Dendritic cell treated with granulocyte-macrophage colony-stimulating factor and Interleukin-4, amounts not matched to agents 40 ng/mL and 50 ng/mL, for 4 days (primary cell): ENCODE data around the gene HS1BP3.
A peak's percentile ranks its signal among the peaks of the same experiment; 100 is the strongest.

Source experiments
- H3K27ac Mint-ChIP-seq: one replicate; pipeline ENCODE4 v1.8.0; 2022; ENCODE audit warnings: mild to moderate bottlenecking, mixed read lengths
- H3K27me3 Mint-ChIP-seq: one replicate; pipeline ENCODE4 v1.8.0; 2022; ENCODE audit warnings: mild to moderate bottlenecking, mixed read lengths
- H3K36me3 Mint-ChIP-seq: one replicate; pipeline ENCODE4 v1.8.0; 2022; ENCODE audit warnings: low read depth, mixed read lengths
- H3K4me1 Mint-ChIP-seq: one replicate; pipeline ENCODE4 v1.8.0; 2022; ENCODE audit warnings: low read depth, mixed read lengths
- H3K4me3 Mint-ChIP-seq: one replicate; pipeline ENCODE4 v1.8.0; 2022; ENCODE audit warnings: mild to moderate bottlenecking, moderate library complexity, mixed read lengths
- H3K9me3 Mint-ChIP-seq: one replicate; pipeline ENCODE4 v1.8.0; 2022; ENCODE audit warnings: mixed read lengths
- intact Hi-C: fragments of 100-400 bp; cut with micrococcal nuclease; formaldehyde crosslinking; loops from one replicate; pipeline ENCODE4 v1.15.0; 2022

Gene HS1BP3, protein sequence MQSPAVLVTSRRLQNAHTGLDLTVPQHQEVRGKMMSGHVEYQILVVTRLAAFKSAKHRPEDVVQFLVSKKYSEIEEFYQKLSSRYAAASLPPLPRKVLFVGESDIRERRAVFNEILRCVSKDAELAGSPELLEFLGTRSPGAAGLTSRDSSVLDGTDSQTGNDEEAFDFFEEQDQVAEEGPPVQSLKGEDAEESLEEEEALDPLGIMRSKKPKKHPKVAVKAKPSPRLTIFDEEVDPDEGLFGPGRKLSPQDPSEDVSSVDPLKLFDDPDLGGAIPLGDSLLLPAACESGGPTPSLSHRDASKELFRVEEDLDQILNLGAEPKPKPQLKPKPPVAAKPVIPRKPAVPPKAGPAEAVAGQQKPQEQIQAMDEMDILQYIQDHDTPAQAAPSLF

DNA sequence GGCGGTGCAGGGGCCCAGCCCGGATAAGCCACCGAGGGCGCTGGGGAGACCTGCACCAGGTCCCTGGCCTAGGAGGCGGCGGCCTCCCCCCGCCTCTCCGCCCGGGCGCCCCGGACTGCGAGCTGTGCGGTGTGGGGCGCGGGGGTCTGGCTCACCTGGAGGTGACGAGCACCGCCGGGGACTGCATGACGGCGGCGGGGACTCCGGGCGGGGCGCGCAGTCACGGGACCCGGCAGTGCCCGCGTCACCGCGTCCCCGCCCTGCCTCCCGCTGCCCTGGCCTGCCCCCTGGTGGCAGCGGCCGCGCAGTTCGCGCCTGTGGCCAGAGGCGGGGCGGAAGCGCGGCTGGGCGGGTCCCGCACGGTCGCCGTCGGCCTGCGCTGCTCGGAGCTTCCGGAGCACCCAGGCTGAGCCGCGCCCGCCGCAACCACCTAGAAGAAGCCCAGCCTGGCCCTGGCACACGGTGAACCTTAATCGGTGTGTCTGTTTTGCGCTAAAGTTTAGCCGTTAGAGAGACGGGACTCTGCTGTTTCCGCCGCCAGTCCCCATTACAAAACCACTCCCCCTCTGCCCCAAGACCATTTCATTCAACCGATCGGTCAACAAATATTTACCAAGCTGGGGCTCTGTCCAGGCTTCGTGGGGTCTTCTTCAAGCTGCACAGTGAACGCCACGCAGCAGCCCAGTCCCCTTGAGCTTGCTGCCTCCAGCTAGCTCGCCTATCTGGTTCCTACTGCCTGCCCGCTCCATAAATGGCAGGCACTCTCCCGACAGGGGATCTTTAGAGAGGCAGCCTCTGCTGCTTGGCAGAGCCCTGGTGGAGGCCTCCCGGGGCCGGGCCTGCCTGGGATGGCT is at the start of gene HS1BP3:
Gene HS1BP3, minus strand, starts transcription at position 222 of the 854 bp plus-strand sequence. Its CDS starts 35 bp downstream, at position 187.
- Mint-ChIP-seq H3K4me1 (peaks cover 36% of the 10 kb centered on the region), H3K27ac (peak within 1 kb of the TSS; percentile 90), H3K4me3 (peak within 1 kb of the TSS; percentile 96), H3K36me3 (peaks cover 38% of the 10 kb centered on the region), H3K9me3 (no peaks in the 10 kb centered on the region), H3K27me3 (peaks cover 5% of the 10 kb centered on the region)
- intact Hi-C loops, result loop anchor here (2.0 kb wide), 2 partner anchors 32 to 204 kb away; partner anchors contain the start of gene RHOB

GRCh38 chr2:20698916-20699613 is 48.2 kb upstream of the HS1BP3 start:
- Mint-ChIP-seq H3K4me1 (peaks cover 15% of the 10 kb centered on the region), H3K9me3 (no peaks in the 10 kb centered on the region), H3K27ac (peak overlapping the region; percentile 56), H3K36me3 (no peaks in the 10 kb centered on the region), H3K4me3 (peak overlapping the region; percentile 39), H3K27me3 (no peaks in the 10 kb centered on the region)
- intact Hi-C loops, result no loop called here

GRCh38 chr2:20697322-20697934 is 46.5 kb upstream of the HS1BP3 start:
- Mint-ChIP-seq H3K4me3 (no peak overlapping the region), H3K36me3 (no peaks in the 10 kb centered on the region), H3K4me1 (peaks cover 15% of the 10 kb centered on the region), H3K9me3 (no peaks in the 10 kb centered on the region), H3K27me3 (no peaks in the 10 kb centered on the region), H3K27ac (no peak overlapping the region)
- intact Hi-C loops, result no loop called here

- H3K27me3 Mint-ChIP-seq, result no peaks in the 10 kb centered on the region
- H3K27ac Mint-ChIP-seq, result no peak overlapping the region
- H3K4me1 Mint-ChIP-seq, result peaks cover 15% of the 10 kb centered on the region
- no peak overlapping the region for H3K4me3 Mint-ChIP-seq
- no peaks in the 10 kb centered on the region for H3K9me3 Mint-ChIP-seq
- H3K36me3 Mint-ChIP-seq, result no peaks in the 10 kb centered on the region
- intact Hi-C loops, result no loop called here
Measured at GRCh38 chr2:20696366-20696765, 45.5 kb upstream of the HS1BP3 start.

- no peak overlapping the region for H3K4me3 Mint-ChIP-seq
- peaks cover 12% of the 10 kb centered on the region for H3K36me3 Mint-ChIP-seq
- H3K27me3 Mint-ChIP-seq, result no peaks in the 10 kb centered on the region
- H3K27ac Mint-ChIP-seq, result no peak overlapping the region
- no peaks in the 10 kb centered on the region for H3K4me1 Mint-ChIP-seq
- H3K9me3 Mint-ChIP-seq, result no peaks in the 10 kb centered on the region
- intact Hi-C loops, result no loop called here
Measured at GRCh38 chr2:20693317-20693716, 42.4 kb upstream of the HS1BP3 start.

GRCh38 chr2:20692081-20692480 is 41.2 kb upstream of the HS1BP3 start:
- Mint-ChIP-seq H3K4me1 (no peaks in the 10 kb centered on the region), H3K27me3 (no peaks in the 10 kb centered on the region), H3K9me3 (no peaks in the 10 kb centered on the region), H3K4me3 (no peak overlapping the region), H3K27ac (no peak overlapping the region), H3K36me3 (peaks cover 21% of the 10 kb centered on the region)
- intact Hi-C loops, result no loop called here

DNA sequence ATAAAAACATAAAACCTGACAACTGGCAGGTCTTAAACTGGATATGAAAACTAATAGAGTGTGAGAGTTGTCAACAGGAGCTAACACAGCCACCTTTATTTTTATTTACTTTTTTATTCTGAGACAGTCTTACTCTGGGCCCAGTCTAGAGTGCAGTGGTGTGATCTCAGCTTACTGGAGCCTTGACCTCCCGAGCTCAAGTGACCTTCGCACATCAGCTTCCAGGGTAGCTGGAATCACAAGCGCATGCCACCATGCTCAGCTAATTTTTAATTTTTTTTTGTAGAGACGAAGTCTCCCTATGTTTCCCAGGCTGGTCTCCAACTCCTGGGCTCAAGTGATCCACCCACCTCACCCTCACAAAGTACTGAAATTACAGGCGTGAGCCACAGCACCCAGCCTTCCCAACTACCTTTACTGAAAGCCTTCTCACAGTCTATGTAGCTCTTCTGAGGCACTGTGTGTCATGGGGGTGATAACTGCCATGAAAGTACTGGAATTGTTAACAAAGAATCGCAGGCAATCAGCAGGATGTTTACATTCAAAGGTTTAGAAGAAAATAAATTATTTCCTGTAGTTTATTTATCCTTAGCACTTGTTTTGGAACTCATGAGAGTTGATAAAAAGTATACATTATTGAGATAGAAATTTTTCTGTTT is 40.3 kb upstream of the HS1BP3 start:
- Mint-ChIP-seq H3K4me3 (no peak overlapping the region), H3K9me3 (no peaks in the 10 kb centered on the region), H3K4me1 (no peaks in the 10 kb centered on the region), H3K27me3 (no peaks in the 10 kb centered on the region), H3K36me3 (peaks cover 30% of the 10 kb centered on the region), H3K27ac (no peak overlapping the region)
- intact Hi-C loops, result no loop called here

DNA sequence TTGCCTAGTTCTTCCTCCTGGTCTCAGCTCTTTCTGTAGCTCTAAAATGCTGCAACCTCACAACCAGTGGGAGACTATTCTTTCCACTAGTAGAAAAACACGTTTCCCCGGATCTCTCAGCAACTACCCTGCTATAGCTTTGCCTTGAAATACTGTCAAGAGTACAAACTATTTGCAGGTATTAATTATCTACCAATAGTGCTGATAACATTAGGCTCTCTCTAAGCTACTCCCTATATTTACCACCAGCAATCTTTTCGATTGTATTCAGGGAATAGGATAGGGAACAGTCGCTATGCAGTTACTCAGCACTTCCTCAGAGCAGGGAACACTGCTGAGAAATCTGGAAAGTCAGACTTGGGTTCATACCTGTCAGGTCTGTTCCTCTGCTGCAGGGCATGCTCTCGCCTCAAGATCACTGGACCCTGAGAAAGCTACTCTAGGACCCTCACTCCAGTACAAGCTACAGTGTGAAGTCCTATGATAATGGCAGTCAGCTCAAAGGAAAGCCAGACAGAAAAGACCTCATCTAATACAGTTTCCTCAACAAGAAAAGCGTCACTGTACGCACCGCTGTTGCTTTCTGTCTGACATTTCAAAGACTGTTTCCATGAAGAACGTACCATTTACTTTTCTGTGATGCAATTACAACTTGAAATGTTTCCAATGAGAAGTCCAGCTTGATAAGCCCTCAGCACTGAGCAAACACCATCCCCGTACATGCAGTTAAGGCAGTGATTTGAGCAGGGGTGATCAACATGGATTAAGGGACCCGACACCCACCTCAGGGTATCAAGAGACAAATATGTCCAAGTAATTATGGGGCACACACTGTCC is 38.7 kb upstream of the HS1BP3 start:
- Mint-ChIP-seq H3K9me3 (no peaks in the 10 kb centered on the region), H3K36me3 (peaks cover 34% of the 10 kb centered on the region), H3K27me3 (no peaks in the 10 kb centered on the region), H3K4me3 (no peak overlapping the region), H3K27ac (no peak overlapping the region), H3K4me1 (no peaks in the 10 kb centered on the region)
- intact Hi-C loops, result no loop called here

DNA sequence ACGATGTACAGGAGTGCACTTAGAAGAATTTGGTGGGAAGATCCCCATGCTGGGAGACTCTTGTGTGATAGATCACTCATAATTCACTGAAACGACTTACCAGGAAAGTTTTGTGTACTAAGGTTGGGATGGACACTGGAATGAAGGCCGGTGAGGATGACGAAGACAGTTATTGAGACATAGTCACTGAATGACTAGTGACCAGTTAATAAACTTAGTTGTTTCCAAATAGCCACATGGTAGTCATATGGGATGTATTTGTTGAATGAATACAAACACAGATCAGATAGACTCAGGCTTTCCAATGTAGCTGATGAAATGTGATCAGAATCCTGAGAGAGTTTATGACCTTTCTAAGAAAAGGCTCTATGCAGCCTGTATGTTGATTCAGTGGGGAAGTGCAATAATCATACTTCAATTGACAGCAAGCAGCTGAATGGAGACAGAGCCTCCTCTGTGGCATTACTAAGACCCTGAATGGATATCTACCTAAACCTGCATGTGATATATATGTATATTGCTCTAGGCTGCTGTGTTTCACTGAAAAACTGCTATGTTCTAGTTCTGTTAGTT is 36.4 kb upstream of the HS1BP3 start:
- peaks cover 52% of the 10 kb centered on the region for H3K36me3 Mint-ChIP-seq
- no peaks in the 10 kb centered on the region for H3K9me3 Mint-ChIP-seq
- H3K4me3 Mint-ChIP-seq, result no peak overlapping the region
- no peaks in the 10 kb centered on the region for H3K4me1 Mint-ChIP-seq
- H3K27ac Mint-ChIP-seq, result no peak overlapping the region
- H3K27me3 Mint-ChIP-seq, result no peaks in the 10 kb centered on the region
- intact Hi-C loops, result no loop called here

- H3K9me3 Mint-ChIP-seq, result no peaks in the 10 kb centered on the region
- intact Hi-C loops, result loop anchor here (5.0 kb wide), 1 partner anchor 278 kb away; no protein-coding TSS in a partner anchor
Measured at GRCh38 chr2:20684581-20685063, 33.7 kb upstream of the HS1BP3 start.

DNA sequence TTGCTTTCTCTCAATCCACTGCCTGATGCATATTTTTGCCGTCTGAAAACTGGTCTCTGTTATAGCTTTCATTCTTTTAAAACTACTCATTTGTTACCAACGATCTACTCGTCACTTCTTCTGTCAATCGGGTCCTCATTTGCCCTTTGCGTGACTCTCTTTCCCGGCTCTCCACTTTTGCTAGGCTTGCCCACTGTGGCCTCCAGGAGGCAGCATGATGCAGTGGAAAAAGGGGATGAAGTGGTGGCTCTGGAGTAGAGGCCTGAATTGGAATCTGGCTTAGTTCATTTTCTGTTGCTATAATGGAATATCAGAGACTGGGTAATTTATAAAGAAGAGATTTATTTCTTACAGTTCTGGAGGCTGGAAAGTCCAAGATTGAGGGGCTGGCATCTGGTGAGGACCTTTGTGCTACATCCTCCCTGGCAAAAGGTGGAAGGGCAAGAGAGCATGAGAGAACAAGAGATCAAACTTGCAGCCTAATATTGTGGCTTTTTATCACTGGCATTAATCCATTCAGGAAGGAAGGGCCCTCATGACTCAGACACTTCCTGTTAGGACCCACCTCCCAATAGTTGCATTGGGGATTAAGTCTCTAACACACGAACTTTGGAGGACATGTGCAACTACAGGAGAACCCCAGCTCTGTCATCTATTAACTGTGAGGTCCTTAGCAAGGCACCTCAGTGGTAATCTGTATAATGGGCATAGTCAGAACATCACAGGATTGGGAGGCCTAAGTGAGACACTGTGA is 31.4 kb upstream of the HS1BP3 start:
- no peaks in the 10 kb centered on the region for H3K4me1 Mint-ChIP-seq
- H3K27ac Mint-ChIP-seq, result no peak overlapping the region
- intact Hi-C loops, result loop anchor here (5.0 kb wide), 1 partner anchor 280 kb away; no protein-coding TSS in a partner anchor
- H3K9me3 Mint-ChIP-seq, result no peaks in the 10 kb centered on the region
- H3K4me3 Mint-ChIP-seq, result no peak overlapping the region
- H3K36me3 Mint-ChIP-seq, result peaks cover 56% of the 10 kb centered on the region
- no peaks in the 10 kb centered on the region for H3K27me3 Mint-ChIP-seq

More at GRCh38 chr2:20684581-20685063, 33.7 kb upstream of the HS1BP3 start:
- H3K4me1 Mint-ChIP-seq, result no peaks in the 10 kb centered on the region
- H3K27ac Mint-ChIP-seq, result no peak overlapping the region
- H3K36me3 Mint-ChIP-seq, result peaks cover 69% of the 10 kb centered on the region
- H3K4me3 Mint-ChIP-seq, result no peak overlapping the region
- H3K27me3 Mint-ChIP-seq, result no peaks in the 10 kb centered on the region
